GM13976 (cell line): Measurements from ENCODE around the gene DTD1.

Experiments used
- DNase-seq: peaks from one replicate; pipeline ENCODE4 v3.0.0; 2012; ENCODE audit warnings: low spot score
- in situ Hi-C: fragments of 300-500 bp; cut with MboI; formaldehyde crosslinking; loops from one replicate; pipeline ENCODE4 v1.12.0; 2022; ENCODE audit warnings: low sequenced_read_pairs, mixed read lengths, inconsistent platforms; ENCODE audit not compliant: unreplicated experiment
- TF ChIP-seq, protein P1 (sequence below): IDR thresholded peaks from 2 replicates; pipeline ENCODE4 v1.5.1; 2012; ENCODE audit warnings: borderline replicate concordance, mild to moderate bottlenecking; ENCODE audit not compliant: insufficient read depth; ENCODE audit errors: extremely low read depth, missing control alignments, control extremely low read depth

DTD1 gene

DNA sequence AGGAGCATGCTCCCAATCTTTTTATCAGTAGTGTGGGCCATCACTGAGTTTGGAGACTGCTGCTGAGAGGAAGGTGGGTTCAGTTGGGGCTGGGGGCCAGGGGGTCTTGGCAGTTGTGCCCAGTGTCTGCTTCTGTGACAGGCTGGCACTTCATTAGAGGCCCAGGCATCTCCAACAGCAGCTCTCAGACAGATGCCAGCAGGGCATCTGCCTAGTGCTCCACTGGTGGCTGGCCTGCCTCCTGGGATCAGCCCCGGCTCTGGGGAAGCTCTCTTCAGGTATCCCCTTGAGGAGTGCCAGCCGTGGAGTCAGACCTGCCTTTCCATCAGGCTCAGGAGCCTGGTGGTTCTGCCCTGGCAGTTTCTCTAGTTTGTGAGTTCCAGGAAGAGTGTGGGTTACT lies 77.3 kb downstream of the DTD1 start:
- TF ChIP-seq, protein P1, sequence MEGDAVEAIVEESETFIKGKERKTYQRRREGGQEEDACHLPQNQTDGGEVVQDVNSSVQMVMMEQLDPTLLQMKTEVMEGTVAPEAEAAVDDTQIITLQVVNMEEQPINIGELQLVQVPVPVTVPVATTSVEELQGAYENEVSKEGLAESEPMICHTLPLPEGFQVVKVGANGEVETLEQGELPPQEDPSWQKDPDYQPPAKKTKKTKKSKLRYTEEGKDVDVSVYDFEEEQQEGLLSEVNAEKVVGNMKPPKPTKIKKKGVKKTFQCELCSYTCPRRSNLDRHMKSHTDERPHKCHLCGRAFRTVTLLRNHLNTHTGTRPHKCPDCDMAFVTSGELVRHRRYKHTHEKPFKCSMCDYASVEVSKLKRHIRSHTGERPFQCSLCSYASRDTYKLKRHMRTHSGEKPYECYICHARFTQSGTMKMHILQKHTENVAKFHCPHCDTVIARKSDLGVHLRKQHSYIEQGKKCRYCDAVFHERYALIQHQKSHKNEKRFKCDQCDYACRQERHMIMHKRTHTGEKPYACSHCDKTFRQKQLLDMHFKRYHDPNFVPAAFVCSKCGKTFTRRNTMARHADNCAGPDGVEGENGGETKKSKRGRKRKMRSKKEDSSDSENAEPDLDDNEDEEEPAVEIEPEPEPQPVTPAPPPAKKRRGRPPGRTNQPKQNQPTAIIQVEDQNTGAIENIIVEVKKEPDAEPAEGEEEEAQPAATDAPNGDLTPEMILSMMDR, result no peak
- DNase-seq, result no peak
- in situ Hi-C loops, result no loop called here

DNA sequence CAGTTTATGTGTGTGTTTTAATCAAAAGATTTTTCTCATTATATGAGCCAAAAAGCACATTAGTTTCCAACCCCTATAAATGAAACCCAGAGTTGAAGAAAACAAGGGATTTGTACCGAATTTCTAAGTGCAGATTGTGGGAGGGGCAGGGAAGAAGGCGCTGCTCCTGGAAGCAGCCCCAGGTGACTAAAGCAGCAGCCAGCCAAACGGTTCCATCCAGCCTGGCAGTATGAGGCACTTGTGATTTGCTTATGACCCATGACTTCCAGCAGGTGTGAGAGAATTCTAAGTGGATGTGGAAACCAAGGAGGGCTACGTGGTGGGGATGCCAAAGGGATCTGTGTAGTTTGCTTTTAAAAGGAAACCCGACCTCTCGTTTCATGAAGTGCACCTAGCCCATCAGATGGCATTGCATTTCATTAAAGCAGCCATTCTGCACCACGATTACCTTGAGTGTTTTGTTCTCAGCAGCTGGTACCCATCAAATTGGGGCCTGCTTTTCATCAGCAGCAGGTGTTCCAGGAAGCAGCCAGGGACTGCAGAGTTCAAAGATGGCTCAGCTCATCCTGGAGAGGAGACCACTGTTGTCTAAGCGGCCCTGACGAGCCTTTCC lies 79.1 kb downstream of the DTD1 start:
- TF ChIP-seq, protein P1, result no peak
- in situ Hi-C loops, result no loop called here
- no peak for DNase-seq

DNA sequence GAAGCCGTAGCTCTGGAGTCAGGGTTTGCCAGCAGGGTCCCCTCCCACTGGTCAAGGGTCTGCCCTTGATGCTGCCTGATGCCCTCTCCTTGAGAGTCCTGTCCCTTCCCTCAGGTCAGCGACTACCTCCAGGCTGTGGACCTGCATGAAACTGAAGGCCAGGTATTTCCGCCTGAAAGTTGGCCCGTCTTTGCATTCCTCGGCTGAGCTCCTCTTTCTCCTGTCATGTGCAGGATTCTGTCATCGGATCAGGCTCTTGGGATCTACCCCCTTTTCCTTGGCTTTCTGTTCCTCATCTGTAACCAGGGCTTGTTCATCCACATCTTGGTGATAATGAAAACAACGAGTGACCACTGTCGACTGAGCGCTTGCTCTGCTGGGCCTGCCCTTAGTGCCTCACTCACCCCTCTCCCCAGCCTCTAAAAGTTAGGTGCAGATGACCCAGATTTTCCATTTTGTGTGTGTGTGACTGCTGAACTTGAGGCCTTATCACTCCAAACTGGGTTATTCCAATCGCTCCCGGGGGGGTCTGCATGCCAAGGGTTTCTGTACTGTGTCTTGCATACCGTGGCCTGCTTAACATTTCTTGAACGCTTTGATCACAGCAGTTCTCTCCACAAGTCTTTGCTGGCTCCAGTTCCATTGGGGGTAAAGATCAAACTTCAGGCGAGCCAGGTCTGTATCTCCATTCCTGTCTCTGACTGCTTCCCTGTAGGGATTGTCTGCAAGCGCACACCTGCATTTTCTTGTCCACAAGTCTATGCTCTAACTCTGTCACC lies 81.6 kb downstream of the DTD1 start:
- in situ Hi-C loops, result no loop called here
- DNase-seq, result no peak
- TF ChIP-seq, protein P1, result no peak

DNA sequence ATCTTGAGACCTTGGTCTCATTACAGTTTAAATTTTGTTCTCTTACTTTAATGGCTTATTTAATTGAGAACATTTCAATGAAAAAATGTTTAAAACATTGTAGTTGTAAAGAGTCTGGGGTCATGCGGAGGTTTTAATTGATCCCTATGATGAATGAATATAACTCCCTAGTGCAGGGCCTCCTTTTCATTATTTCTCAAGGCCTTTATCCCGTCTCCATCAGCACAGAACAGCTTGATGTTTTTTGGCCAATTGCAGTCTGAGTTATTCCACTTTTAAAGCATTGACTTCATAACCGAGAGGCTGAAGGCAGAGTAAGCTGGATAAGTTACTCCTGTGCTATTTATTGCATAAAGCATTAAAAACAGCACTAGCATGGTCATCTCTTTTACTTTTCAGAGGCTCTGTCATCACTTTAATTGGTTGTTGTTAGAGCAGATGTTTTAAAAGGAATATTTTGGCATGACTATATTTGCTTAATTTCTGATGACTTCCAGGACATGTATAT lies 83.4 kb downstream of the DTD1 start:
- no peak for DNase-seq
- in situ Hi-C loops, result no loop called here
- TF ChIP-seq, protein P1, result no peak

DNA sequence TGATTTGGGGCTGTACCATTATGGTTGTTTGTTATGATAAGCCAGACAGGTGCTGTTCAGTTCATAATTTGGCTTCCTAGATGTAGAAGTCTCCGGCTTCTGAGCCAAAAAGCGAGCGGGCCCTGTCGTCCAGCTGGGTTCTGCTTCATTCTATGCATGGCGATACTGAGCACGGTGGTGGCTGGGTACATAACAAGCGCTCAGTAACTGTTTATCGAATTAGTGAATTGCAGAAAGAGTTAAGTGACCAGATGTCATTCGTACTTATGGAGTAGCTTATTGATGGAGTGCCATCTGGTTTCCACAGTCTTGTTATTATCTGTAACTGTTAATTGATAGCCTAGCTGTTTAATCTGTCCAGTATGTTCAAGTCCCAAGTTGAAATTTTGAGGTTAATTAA lies 85.0 kb downstream of the DTD1 start:
- no peak for DNase-seq
- TF ChIP-seq, protein P1, result no peak
- in situ Hi-C loops, result no loop called here

DNA sequence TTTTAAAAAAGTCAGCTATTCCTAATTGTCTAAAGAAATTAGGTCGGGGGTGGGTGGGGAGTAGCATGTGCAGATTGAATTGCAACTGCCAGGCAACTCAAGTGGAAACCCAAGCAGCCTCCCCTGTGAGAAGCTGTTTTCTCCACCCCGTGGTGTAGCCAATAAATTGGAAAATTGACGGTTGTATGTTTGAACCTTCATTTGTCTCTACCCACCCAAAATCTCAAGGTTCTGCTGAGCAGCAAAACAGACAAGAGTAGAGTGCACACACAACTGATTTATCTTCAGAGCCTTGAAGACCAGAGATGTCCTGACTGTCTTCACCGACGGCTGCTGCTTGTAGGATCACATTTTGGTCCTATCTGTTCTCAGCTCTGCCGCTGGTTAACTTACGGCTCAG lies 88.5 kb downstream of the DTD1 start:
- DNase-seq, result no peak
- TF ChIP-seq, protein P1, result no peak
- in situ Hi-C loops, result no loop called here
